T47D (cell line): ENCODE measurements around the gene JAK2.
"Not testable (repeated sequence)": the region's sequence is repeated elsewhere in the genome, so short reads cannot be mapped to it uniquely, and the experiment has no call there.

Experiments
- DNase-seq, 2 experiments: peaks; one replicate each; pipeline versions ENCODE4 v3.0.0 to v3.0.0-alpha.2; 2011 to 2012; ENCODE audit warnings: low read depth in 1 of 2, low spot score in 1 of 2
- JUND ChIP-seq: IDR thresholded peaks from 2 replicates; pipeline ENCODE4 v1.6.1; 2012; ENCODE audit warnings: low read depth
- in situ Hi-C: cut with HindIII; loops from 2 replicates; pipeline ENCODE4 v1.10.0; 2016; ENCODE audit warnings: low sequenced_read_pairs, low pct_unique_long_range_greater_than_20kb

Gene JAK2

DNA sequence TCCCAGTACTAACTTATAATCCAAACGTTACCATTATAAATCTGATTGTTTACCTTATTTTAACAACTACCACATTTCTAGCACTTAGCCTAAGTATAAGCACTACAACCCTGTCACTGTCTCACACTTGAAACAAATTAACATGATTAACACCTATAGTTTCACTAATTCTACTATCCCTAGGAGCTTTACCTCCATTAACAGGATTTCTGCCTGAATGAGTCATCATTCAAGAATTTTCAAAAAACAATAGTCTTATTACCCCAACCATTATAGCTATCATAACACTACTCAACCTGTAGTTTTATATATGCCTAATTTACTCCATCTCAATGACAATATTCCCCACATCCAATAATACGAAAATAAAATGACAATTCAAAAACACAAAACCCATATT is 110.7 kb downstream of the JAK2 start:
- DNase-seq: no peak
- in situ Hi-C loops: no loop called here
- no peak for TF ChIP-seq JUND

DNA sequence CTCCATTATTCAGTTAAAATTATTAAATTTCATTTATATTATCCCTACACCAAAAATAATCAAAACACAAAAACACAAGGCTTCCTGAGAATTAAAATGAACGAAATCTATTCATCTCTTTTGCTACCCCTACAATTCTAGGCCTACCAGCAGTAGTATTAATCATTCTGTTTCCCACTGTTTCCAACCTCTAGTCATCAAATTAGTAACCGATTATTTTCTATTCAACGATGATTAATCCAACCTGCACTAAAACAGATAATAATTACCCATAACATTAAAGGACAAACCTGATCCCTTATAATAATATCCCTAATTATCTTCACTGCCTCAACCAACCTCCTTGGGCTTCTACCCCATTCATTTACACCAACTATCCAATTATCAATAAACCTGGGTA is 114.4 kb downstream of the JAK2 start:
- DNase-seq: no peak
- no peak for TF ChIP-seq JUND
- in situ Hi-C loops: no loop called here

DNA sequence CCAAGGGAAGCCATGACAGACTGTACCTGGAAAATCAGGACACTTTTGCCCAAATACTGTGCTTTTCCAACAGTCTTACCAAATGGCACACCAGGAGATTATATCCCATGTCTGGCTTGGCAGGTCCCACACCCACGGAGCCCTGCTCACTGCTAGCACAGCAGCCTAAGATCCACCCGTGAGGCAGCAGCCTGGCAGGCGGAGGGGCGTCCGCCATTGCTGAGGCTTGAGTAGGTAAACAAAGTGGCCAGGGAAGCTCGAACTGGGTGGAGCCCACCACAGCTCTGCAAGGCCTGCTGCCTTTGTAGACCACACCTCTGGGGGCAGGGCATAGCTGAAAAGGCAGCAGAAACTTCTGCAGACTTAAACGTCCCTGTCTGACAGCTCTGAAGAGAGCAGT is 116.1 kb downstream of the JAK2 start:
- in situ Hi-C loops, DNase-seq: not testable (repeated sequence)

DNA sequence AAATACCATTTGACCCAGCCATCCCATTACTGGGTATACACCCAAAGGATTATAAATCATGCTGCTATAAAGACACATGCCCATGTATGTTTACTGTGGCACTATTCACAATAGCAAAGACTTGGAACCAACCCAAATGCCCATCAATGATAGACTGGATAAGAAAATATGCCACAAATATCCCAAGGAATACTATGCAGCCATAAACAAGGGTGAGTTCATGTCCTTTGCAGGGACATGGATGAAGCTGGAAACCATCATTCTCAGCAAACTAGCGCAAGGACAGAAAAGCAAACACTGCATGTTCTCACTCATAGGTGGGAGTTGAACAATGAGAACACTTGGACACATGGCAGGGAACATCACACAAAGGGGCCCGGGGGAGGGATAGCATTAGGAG is 121.4 kb downstream of the JAK2 start:
- DNase-seq, in situ Hi-C loops: not testable (repeated sequence)

GRCh38 chr9:5110867-5111681 is 126.0 kb downstream of the JAK2 start:
- no peak for TF ChIP-seq JUND
- in situ Hi-C loops: no loop called here
- no peak for DNase-seq

DNA sequence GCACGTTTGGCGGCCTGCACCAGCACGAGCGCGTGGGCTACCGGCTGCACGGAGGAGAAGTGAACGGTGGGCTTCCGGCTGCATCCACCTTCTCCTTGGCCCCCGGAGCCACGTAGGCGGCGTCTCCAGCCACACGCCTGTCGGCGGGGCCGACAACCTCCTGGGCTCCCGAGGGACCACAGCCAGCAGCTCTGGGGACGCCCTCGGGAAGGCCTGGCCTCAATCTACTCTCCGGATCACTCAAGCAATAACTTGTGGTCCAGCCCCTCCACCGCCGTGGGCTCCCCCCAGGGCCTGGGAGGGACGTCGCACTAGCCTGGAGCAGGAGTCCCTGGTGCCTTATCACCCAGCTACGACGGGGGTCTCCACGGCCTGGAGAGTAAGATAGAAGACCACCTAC is 126.6 kb downstream of the JAK2 start:
- DNase-seq: no peak
- in situ Hi-C loops: no loop called here
- TF ChIP-seq JUND: no peak

- no peak for TF ChIP-seq JUND
- in situ Hi-C loops: no loop called here
- DNase-seq: no peak
Measured at GRCh38 chr9:5112109-5112592, 127.1 kb downstream of the JAK2 start.

DNA sequence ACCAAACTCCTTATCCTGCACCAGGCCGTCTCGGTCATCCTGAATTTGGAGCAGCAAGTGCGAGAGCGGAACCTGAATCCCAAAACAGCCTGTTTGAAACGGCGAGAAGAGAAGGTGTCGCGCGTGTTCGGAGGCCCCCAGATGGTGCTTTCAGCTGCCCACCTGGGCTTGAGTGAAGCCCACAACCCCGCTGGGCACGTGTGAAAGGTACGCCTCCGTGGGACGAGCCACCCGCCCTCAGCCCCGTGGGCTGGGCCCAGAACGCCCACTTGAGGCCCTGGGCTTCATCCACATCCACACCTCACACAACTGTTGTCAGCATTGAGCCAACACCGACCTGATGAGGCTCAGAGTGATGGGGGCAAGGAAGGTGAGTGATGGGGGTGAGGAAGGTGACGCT is 127.6 kb downstream of the JAK2 start:
- no peak for TF ChIP-seq JUND
- in situ Hi-C loops: no loop called here
- no peak for DNase-seq

DNA sequence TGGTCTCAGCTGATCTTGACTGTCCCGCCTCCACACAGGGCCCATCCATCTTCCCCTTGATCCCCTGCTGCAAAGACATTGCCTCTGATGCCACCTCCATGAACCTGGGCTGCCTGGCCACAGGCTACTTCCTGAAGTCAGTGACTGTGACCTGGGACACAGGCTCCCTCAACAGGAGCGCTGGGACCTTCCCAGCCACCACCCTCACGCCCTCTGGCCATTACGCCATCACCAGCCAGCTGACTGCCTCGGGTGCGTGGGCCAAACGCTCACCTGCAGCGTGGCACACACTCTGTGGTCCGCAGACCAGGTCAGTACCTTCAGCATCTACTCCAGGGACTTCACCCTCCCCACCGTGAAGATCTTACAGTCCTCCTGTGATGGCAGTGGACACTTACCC is 128.5 kb downstream of the JAK2 start:
- in situ Hi-C loops: no loop called here
- DNase-seq: no peak
- TF ChIP-seq JUND: no peak

DNA sequence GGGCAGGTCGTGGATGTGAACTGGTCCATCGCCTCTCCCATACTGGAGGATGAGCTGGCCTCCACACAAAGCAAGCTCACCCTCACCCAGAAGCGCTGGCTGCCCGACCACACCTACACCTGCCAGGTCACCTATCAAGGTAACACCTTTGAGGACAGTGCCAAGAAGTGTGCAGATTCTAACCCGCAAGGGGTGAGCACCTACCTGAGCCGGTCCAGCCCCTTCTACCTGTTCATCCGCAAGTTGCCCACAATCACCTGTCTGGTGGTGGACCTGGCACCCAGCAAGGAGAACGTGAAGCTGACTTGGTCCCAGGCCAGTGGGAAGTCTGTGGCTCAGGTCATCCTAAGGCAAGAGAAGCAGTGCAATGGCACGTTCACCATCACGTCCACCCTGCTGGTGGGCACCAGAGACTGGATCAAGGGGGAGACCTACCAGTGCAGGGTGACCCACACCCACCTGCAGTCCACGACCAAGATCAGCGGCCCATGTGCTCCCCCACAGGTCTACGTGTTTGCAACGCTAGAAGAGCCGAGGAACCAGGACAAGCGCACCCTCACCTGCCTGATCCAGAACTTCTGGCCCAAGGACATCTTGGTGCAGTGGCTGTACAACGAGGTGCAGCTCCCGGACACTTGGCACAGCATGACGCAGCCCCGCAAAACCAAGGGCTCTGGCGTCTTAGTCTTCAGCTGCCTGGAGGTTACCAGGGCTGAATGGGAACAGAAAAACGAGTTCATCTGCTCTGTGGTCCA is 129.1 kb downstream of the JAK2 start:
- no peak for DNase-seq
- in situ Hi-C loops: no loop called here
- TF ChIP-seq JUND: no peak

DNA sequence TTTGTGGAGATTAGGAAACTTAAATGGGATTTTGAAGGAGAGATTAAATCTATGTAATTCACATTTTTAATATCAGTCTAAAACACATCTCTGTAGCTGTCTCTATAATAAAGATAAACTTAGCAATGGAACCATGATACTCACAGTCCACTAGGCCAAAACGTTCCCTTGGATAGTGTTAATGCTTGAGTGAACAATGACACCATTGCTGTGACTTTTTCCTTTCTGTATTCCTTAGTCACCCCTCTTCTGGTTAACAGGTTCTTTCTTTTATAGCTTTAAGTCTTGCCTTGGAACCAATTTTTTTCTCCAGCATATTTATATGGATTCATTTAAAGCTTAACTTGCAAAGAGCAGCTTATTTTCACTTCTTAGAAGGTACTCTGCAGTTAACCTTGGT is 137.0 kb downstream of the JAK2 start:
- in situ Hi-C loops: no loop called here
- no peak for TF ChIP-seq JUND
- DNase-seq: no peak

GRCh38 chr9:5122516-5122915 is 137.4 kb downstream of the JAK2 start:
- no peak for DNase-seq
- TF ChIP-seq JUND: no peak
- in situ Hi-C loops: no loop called here

DNA sequence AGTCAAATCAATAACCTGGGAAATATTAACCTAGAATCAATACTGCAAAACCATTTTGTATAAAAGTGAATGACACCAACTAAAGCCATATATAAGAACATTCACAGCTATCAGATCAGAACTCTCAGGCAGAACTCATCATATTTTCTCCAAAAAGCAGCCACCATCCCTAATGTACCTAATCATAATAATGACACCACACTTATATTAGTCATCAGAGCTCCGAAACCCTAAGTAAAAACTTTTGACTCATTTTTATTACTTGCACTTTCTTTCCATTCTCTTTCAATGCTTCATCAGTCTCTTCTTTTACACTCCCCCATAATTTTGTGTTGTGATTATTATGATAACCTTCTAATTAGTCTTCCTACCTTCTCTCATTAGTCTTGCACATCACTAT is 155.1 kb downstream of the JAK2 start:
- in situ Hi-C loops: no loop called here
- no peak for DNase-seq
- no peak for TF ChIP-seq JUND
